GM21390 (cell line): Measurements from ENCODE around the gene RHAG.

Source experiments
- ATAC-seq: cut with Tn5 transposase; IDR thresholded peaks from one replicate; pipeline ENCODE4 v1.9.1; 2021; ENCODE audit not compliant: unreplicated experiment

The RHAG gene

GRCh38 chr6:49565261-49565660 is 71.4 kb downstream of the RHAG start:
- ATAC-seq, result no peak

GRCh38 chr6:49564552-49564951 is 72.1 kb downstream of the RHAG start:
- no peak for ATAC-seq

- no peak for ATAC-seq
Observed at GRCh38 chr6:49563006-49563886, 73.4 kb downstream of the RHAG start.

GRCh38 chr6:49558238-49558637 is 78.4 kb downstream of the RHAG start:
- no peak for ATAC-seq

- ATAC-seq, result no peak
Observed at GRCh38 chr6:49557177-49557576, 79.5 kb downstream of the RHAG start.

GRCh38 chr6:49556429-49556837 is 80.2 kb downstream of the RHAG start:
- ATAC-seq, result no peak

- ATAC-seq, result no peak
Observed at GRCh38 chr6:49555951-49556350, 80.7 kb downstream of the RHAG start.
